Measurements from ENCODE around the gene TPK1. TPM values are rescaled to one million over a fixed set of nuclear protein-coding genes. Genes with fewer than 3 reads are reported as not detected.

Gene TPK1
- total and polyA plus RNA-seq, 4 donors, result 5.3 to 16.8 (median 15.9) TPM

- H3K27me3 ChIP-seq (ENCODE audit: control insufficient read depth in 3 of 3, insufficient read depth in 3 of 3, low read length in 2 of 3), result no peaks in the 10 kb centered on the region
- WGBS, 2 donors, result 57 to 67% methylated on average over 3 of the region's 3 CpGs
- TF ChIP-seq, protein P1, sequence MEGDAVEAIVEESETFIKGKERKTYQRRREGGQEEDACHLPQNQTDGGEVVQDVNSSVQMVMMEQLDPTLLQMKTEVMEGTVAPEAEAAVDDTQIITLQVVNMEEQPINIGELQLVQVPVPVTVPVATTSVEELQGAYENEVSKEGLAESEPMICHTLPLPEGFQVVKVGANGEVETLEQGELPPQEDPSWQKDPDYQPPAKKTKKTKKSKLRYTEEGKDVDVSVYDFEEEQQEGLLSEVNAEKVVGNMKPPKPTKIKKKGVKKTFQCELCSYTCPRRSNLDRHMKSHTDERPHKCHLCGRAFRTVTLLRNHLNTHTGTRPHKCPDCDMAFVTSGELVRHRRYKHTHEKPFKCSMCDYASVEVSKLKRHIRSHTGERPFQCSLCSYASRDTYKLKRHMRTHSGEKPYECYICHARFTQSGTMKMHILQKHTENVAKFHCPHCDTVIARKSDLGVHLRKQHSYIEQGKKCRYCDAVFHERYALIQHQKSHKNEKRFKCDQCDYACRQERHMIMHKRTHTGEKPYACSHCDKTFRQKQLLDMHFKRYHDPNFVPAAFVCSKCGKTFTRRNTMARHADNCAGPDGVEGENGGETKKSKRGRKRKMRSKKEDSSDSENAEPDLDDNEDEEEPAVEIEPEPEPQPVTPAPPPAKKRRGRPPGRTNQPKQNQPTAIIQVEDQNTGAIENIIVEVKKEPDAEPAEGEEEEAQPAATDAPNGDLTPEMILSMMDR (IDR thresholded peaks at IDR 0.05; ENCODE audit: control extremely low read depth, extremely low read depth), result no peak
- no peaks in the 10 kb centered on the region for H3K36me3 ChIP-seq (ENCODE audit: control insufficient read depth in 4 of 4, insufficient read depth in 4 of 4, low read length in 4 of 4)
- ATAC-seq (ENCODE audit: insufficient read depth, low FRiP score) (no peak), DNase-seq (peak in 2 of 3 donors; percentile 62 to 77)
- no peaks in the 10 kb centered on the region for H3K4me1 ChIP-seq (ENCODE audit: control insufficient read depth in 5 of 5, insufficient read depth in 5 of 5, low read length in 5 of 5)
- no peak overlapping the region for H3K4me3 ChIP-seq
- H3K9ac ChIP-seq (ENCODE audit: insufficient read depth in 1 of 2, low read length in 2 of 2), result no peak overlapping the region
- no peaks in the 10 kb centered on the region for H3K9me3 ChIP-seq (ENCODE audit: control insufficient read depth in 4 of 4, insufficient read depth in 3 of 4, low read length in 3 of 4)
- no peak overlapping the region for H3K27ac ChIP-seq (ENCODE audit: low read depth in 1 of 2, low read length in 1 of 2)
These were observed 19.1 kb upstream of the TPK1 start for GRCh38 chr7:144854839-144855424.

DNA sequence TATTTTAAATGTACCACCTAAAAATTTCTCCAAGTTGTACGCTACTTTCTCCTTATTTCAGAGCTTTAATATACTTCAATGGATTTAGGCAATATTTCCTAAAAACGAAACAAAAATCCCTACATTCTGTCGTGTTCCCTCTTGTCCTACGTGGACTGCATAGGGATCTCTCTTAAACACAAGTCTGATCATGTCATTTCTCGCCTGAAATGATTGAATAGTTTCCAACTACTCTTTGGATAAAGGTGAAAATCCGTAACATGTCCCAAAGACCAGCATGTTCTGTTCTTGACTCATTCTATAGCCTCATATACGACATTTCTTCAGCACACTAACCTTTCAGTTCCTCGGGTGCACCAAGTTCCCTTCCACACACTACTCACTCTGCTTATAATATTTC is 17.7 kb upstream of the TPK1 start:
- no peaks in the 10 kb centered on the region for H3K4me1 ChIP-seq (ENCODE audit: control insufficient read depth in 5 of 5, insufficient read depth in 5 of 5, low read length in 5 of 5)
- DNase-seq, result no peak
- H3K27ac ChIP-seq (ENCODE audit: low read depth in 1 of 2, low read length in 1 of 2), result no peak overlapping the region
- 91% methylated on average over 8 of the region's 8 CpGs for WGBS, 2 donors
- no peaks in the 10 kb centered on the region for H3K36me3 ChIP-seq (ENCODE audit: control insufficient read depth in 4 of 4, insufficient read depth in 4 of 4, low read length in 4 of 4)
- H3K9ac ChIP-seq (ENCODE audit: insufficient read depth in 1 of 2, low read length in 2 of 2), result no peak overlapping the region
- no peak overlapping the region for H3K4me3 ChIP-seq
- no peaks in the 10 kb centered on the region for H3K9me3 ChIP-seq (ENCODE audit: control insufficient read depth in 4 of 4, insufficient read depth in 3 of 4, low read length in 3 of 4)
- no peak for ATAC-seq (ENCODE audit: insufficient read depth, low FRiP score)
- no peaks in the 10 kb centered on the region for H3K27me3 ChIP-seq (ENCODE audit: control insufficient read depth in 3 of 3, insufficient read depth in 3 of 3, low read length in 2 of 3)
- TF ChIP-seq, protein P1 (IDR thresholded peaks at IDR 0.05; ENCODE audit: control extremely low read depth, extremely low read depth), result no peak

DNA sequence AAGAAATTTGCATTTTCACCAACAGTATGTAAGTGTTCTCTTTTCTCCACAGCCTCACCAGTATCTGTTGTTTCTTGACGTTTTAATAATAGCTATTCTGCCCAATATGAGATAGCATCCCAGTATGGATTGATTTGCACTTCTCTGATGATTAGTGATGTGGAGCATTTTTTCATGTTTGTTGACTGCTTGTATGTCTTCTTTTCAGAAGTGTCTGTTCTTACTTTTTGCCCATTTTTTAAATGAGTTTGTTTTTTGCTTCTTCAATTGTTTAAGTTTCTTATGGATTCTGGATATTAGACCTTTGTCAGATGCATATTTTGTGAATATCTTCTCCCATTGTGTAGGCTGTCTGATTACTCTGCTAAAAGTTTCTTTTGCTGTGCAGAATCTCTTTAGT is 12.2 kb upstream of the TPK1 start:
- ATAC-seq (ENCODE audit: insufficient read depth, low FRiP score), result no peak
- DNase-seq, result no peak
- 92 to 94% methylated on average over 1 of the region's 1 CpG for WGBS, 2 donors

More for the DNA sequence above, 12.2 kb upstream of the TPK1 start:
- TF ChIP-seq, protein P1 (IDR thresholded peaks at IDR 0.05; ENCODE audit: control extremely low read depth, extremely low read depth), result no peak
- Histone ChIP-seq H3K4me3 (no peak overlapping the region), H3K9ac (ENCODE audit: insufficient read depth in 1 of 2, low read length in 2 of 2) (no peak overlapping the region), H3K9me3 (ENCODE audit: control insufficient read depth in 4 of 4, insufficient read depth in 3 of 4, low read length in 3 of 4) (no peaks in the 10 kb centered on the region), H3K36me3 (ENCODE audit: control insufficient read depth in 4 of 4, insufficient read depth in 4 of 4, low read length in 4 of 4) (no peaks in the 10 kb centered on the region), H3K27ac (ENCODE audit: low read depth in 1 of 2, low read length in 1 of 2) (no peak overlapping the region), H3K4me1 (ENCODE audit: control insufficient read depth in 5 of 5, insufficient read depth in 5 of 5, low read length in 5 of 5) (no peaks in the 10 kb centered on the region), H3K27me3 (ENCODE audit: control insufficient read depth in 3 of 3, insufficient read depth in 3 of 3, low read length in 2 of 3) (no peaks in the 10 kb centered on the region)

All from lung (tissue), 12 donors.